K562 (cell line): Measurements from ENCODE around the gene SLC26A11. TPM values are rescaled to one million over a fixed set of nuclear protein-coding genes. Genes with fewer than 3 reads are reported as not detected.

Source experiments
- ARID4B ChIP-seq: sonication (generic); formaldehyde crosslinking; IDR thresholded peaks from 2 replicates; pipeline ENCODE4 v1.8.0; 2022; ENCODE audit warnings: mild to moderate bottlenecking, missing genetic modification reagents
- ATF7 ChIP-seq: fragments of 450-650 bp; IDR thresholded peaks from 2 replicates; pipeline ENCODE4 v1.7.1; 2014; ENCODE audit warnings: mild to moderate bottlenecking, moderate library complexity
- BDP1 ChIP-seq: IDR thresholded peaks from 3 replicates; pipeline ENCODE4 v1.6.1; 2011; ENCODE audit not compliant: insufficient read length, insufficient read depth
- CC2D1A ChIP-seq: fragments of 450-650 bp; IDR thresholded peaks from 2 replicates; pipeline ENCODE4 v1.6.1; 2017; ENCODE audit warnings: mild to moderate bottlenecking
- CCNT2 ChIP-seq: IDR thresholded peaks from 2 replicates; pipeline ENCODE4 v1.6.1; 2011; ENCODE audit warnings: borderline replicate concordance, low read depth, mild to moderate bottlenecking, moderate library complexity, mixed read lengths, low read length; ENCODE audit not compliant: insufficient read length; ENCODE audit errors: extremely low read depth
- ERF ChIP-seq: fragments of 450-650 bp; formaldehyde crosslinking; IDR thresholded peaks from 2 replicates; pipeline ENCODE4 v1.4.0; 2020; ENCODE audit warnings: mild to moderate bottlenecking, mixed read lengths
- ETS1 ChIP-seq: conservative IDR thresholded peaks from 2 replicates; pipeline ENCODE4 v1.6.1; 2011; ENCODE audit warnings: low read depth, mild to moderate bottlenecking, low read length; ENCODE audit not compliant: control insufficient read depth
- ETV1 ChIP-seq: fragments of 450-650 bp; conservative IDR thresholded peaks from 2 replicates; pipeline ENCODE4 v1.6.1; 2016; ENCODE audit warnings: missing genetic modification characterization, control low read depth, low read depth, missing compliant biosample characterization
- FOXM1 ChIP-seq, 2 experiments: fragments of 450-650 bp in 1 of 2; sonication (generic) in 1 of 2; formaldehyde crosslinking in 1 of 2; IDR thresholded peaks; 2 replicates each; pipeline versions ENCODE4 v1.6.1 to v1.9.0; 2017 to 2022; ENCODE audit warnings: low read depth in 2 of 2, mild to moderate bottlenecking in 2 of 2, missing genetic modification reagents in 1 of 2, moderate library complexity in 1 of 2
- GATA2 ChIP-seq: sonication (generic); formaldehyde crosslinking; IDR thresholded peaks from 2 replicates; pipeline ENCODE4 v1.4.0; 2020; ENCODE audit warnings: mild to moderate bottlenecking, missing genetic modification reagents
- MBD2 ChIP-seq: sonication (generic); IDR thresholded peaks from 2 replicates; pipeline ENCODE4 v1.6.1; 2016; ENCODE audit warnings: low read depth, borderline replicate concordance
- MEIS2 ChIP-seq: fragments of 450-650 bp; IDR thresholded peaks from 2 replicates; pipeline ENCODE4 v1.6.1; 2014; ENCODE audit warnings: mild to moderate bottlenecking; ENCODE audit not compliant: partially characterized antibody
- NFYB ChIP-seq: IDR thresholded peaks from 2 replicates; pipeline ENCODE4 v1.6.1; 2011; ENCODE audit warnings: mild to moderate bottlenecking, moderate library complexity; ENCODE audit not compliant: insufficient read length; ENCODE audit errors: extremely low read depth
- SP2 ChIP-seq: IDR thresholded peaks from 2 replicates; pipeline ENCODE4 v1.6.1; 2011; ENCODE audit warnings: mild to moderate bottlenecking, low read depth, low read length, moderate library complexity; ENCODE audit not compliant: poor library complexity, severe bottlenecking; ENCODE audit errors: extremely low read depth
- TAF15 ChIP-seq: fragments of 200-400 bp; formaldehyde crosslinking; IDR thresholded peaks from 2 replicates; pipeline ENCODE4 v1.6.1; 2017; ENCODE audit warnings: mild to moderate bottlenecking, low read depth, low read length, moderate library complexity
- ZBTB7A ChIP-seq: IDR thresholded peaks from 2 replicates; pipeline ENCODE4 v1.6.1; 2011; ENCODE audit warnings: low read depth, mild to moderate bottlenecking, low read length, moderate library complexity, borderline replicate concordance; ENCODE audit not compliant: control insufficient read depth
- ZFX ChIP-seq: sonication (generic); formaldehyde crosslinking; IDR thresholded peaks from 2 replicates; pipeline ENCODE4 v1.8.0; 2022; ENCODE audit warnings: mild to moderate bottlenecking, missing genetic modification reagents, moderate library complexity
- ZKSCAN8 ChIP-seq: fragments of 200-800 bp; sonication (Bioruptor generic); IDR thresholded peaks from 2 replicates; pipeline ENCODE4 v1.6.1; 2016; ENCODE audit warnings: missing genetic modification characterization, missing compliant biosample characterization
- ZNF124 ChIP-seq: sonication (generic); formaldehyde crosslinking; IDR thresholded peaks from 2 replicates; pipeline ENCODE4 v1.8.1; 2022; ENCODE audit warnings: missing genetic modification reagents
- ZNF133 ChIP-seq: fragments of 250-450 bp; sonication (Bioruptor Pico); IDR thresholded peaks from 2 replicates; pipeline ENCODE4 v1.4.0; 2020; ENCODE audit warnings: mild to moderate bottlenecking
- ZNF23 ChIP-seq: fragments of 250-450 bp; sonication (Bioruptor Pico); IDR thresholded peaks from 2 replicates; pipeline ENCODE4 v1.4.0; 2020; ENCODE audit warnings: mild to moderate bottlenecking
- ZNF277 ChIP-seq: fragments of 250-450 bp; sonication (Bioruptor Pico); IDR thresholded peaks from 2 replicates; pipeline ENCODE4 v1.8.0; 2022; ENCODE audit warnings: inconsistent platforms, mild to moderate bottlenecking, moderate library complexity, borderline replicate concordance
- ZNF707 ChIP-seq: fragments of 250-450 bp; sonication (Bioruptor Pico); conservative IDR thresholded peaks from 2 replicates; pipeline ENCODE4 v1.8.0; 2022; ENCODE audit warnings: inconsistent platforms, mild to moderate bottlenecking, moderate library complexity
- polyA plus RNA-seq, 8 experiments: library from polyadenylated mRNA; depleted of rRNA in 4 of 8; stranded (reverse) in 5 of 8; unstranded in 3 of 8; fragments of >200 nt; fragmentation: Nextera tagmentation in 2 of 8; fragmentation: Illumina TruSeq in 1 of 8; extraction: Ambion mirVana in 2 of 8; extraction: Trizol in 1 of 8; gene quantifications; 2 replicates each; pipeline versions ENCODE4 v1.2.1 to v1.2.3, GENCODE V29; 2011 to 2014; ENCODE audit warnings: inconsistent platforms in 1 of 8, missing spikeins in 1 of 8
- total RNA-seq, 7 experiments: library from RNA; depleted of rRNA in 6 of 7; stranded (reverse); fragments of >200 nt in 6 of 7; fragmentation: Illumina TruSeq in 2 of 7; extraction: Trizol in 2 of 7; gene quantifications; 2 replicates each; pipeline versions ENCODE4 v1.2.1 to v1.2.3, GENCODE V29; 2011 to 2021; ENCODE audit warnings: low replicate concordance in 1 of 7

The SLC26A11 gene
- total and polyA plus RNA-seq, 9 of the 15 experiments (the other 6 are each of a cell fraction or from before 2014, with no cell fraction given) = 0.06 to 3.1 (median 1.2) TPM; not detected in 1

GRCh38 chr17:80284631-80285030, 64.4 kb downstream of the SLC26A11 start (continued):
- TF ChIP-seq ETS1 (no peak), ZNF23 (CRISPR knock-in tag) (no peak), BDP1 (no peak), ZNF277 (CRISPR knock-in tag) (no peak), ZNF133 (no peak), SP2 (no peak), NFYB (no peak), ZKSCAN8 (no peak), TAF15 (no peak), CCNT2 (no peak), ATF7 (peak; percentile 36; the same call in 1 of the 2 replicates), ZFX (no peak), MBD2 (no peak), FOXM1 (IDR thresholded peaks at IDR 0.05; ENCODE audit: low read depth) (no peak), FOXM1 (CRISPR knock-in tag; IDR thresholded peaks at IDR 0.05; ENCODE audit: low read depth) (no peak), ETV1 (tag) (peak; percentile 53; the same call in 1 of the 2 replicates), ERF (CRISPR knock-in tag) (no peak), ZNF707 (CRISPR knock-in tag) (no peak), ZNF124 (no peak), ZBTB7A (no peak), MEIS2 (peak; percentile 69), CC2D1A (peak; percentile 72), ARID4B (peak; percentile 47; the same call in 1 of the 2 replicates), GATA2 (no peak)
